HepG2 (cell line): Measurements from ENCODE around the gene WDR70. TPM values are rescaled to one million over a fixed set of nuclear protein-coding genes. Genes with fewer than 3 reads are reported as not detected.

Experiments
- ATAC-seq: fragments of 200-7000 bp; cut with Tn5 transposase; 3 replicates; pipeline ENCODE4 v1.9.1; 2020; ENCODE audit warnings: mild to moderate bottlenecking, moderate library complexity
- BruUV-seq: library from RNA; stranded (reverse); fragments of 400-500 nt; replicated peaks from 2 replicates; lab custom pipeline; 2021; lab: Mats Ljungman, UMichigan
- CTCF ChIA-PET: fragments of 300-600 bp; formaldehyde crosslinking; extraction: SDS; loops from one replicate; lab custom pipeline; 2021; ENCODE audit warnings: low total read pairs, inconsistent platforms, low intra/inter-chr PET ratio; lab: Yijun Ruan, JAX
- POLR2A ChIA-PET: fragments of 350-600 bp; sonication (Branson Sonifier 250); formaldehyde crosslinking; loops from one replicate; lab custom pipeline; 2020; ENCODE audit warnings: antibody characterized with exemption, inconsistent platforms; lab: Yijun Ruan, JAX
- DNase-seq: peaks from one replicate; pipeline ENCODE4 v3.0.0-alpha.2; 2015; ENCODE audit warnings: low spot score
- FAIRE-seq: peaks from 3 replicates; lab custom pipeline; 2011; peaks lifted over from hg19 to GRCh38; lab: Jason Lieb, UNC
- H2AFZ ChIP-seq: one replicate; pipeline ENCODE4 v1.6.1; 2011; ENCODE audit warnings: low read length, inconsistent platforms
- H3K27ac ChIP-seq: fragments of 300-600 bp; 3 replicates; pipeline ENCODE4 v1.8.0; 2011; ENCODE audit warnings: mixed run types, mild to moderate bottlenecking, mixed read lengths, low read length, inconsistent platforms; ENCODE audit not compliant: insufficient read depth; ENCODE audit errors: extremely low read length
- H3K27me3 ChIP-seq, 2 experiments: fragments of 200-600 bp in 1 of 2; 2 replicates in 1 of 2; 3 replicates in 1 of 2; pipeline versions ENCODE4 v1.6.0 to v1.8.0; 2011; ENCODE audit warnings: low read length in 2 of 2, mild to moderate bottlenecking in 2 of 2, moderate library complexity in 2 of 2, inconsistent platforms in 1 of 2; ENCODE audit not compliant: insufficient read depth in 2 of 2, control insufficient read depth in 1 of 2
- H3K36me3 ChIP-seq, 2 experiments: fragments of 200-600 bp in 1 of 2; replicated peaks in 1 of 2; 2 replicates in 1 of 2; 3 replicates in 1 of 2; pipeline versions ENCODE4 v1.5.1 to v1.8.0; 2011; ENCODE audit warnings: low read length in 2 of 2, inconsistent platforms in 1 of 2; ENCODE audit not compliant: insufficient read depth in 2 of 2, control insufficient read depth in 1 of 2
- H3K4me1 ChIP-seq: 2 replicates; pipeline ENCODE4 v1.5.1; 2012; ENCODE audit warnings: low read length, inconsistent platforms; ENCODE audit not compliant: insufficient read depth
- H3K4me2 ChIP-seq: 2 replicates; pipeline ENCODE4 v1.6.0; 2011; ENCODE audit warnings: low read depth, low read length, inconsistent platforms
- H3K4me3 ChIP-seq, 3 experiments: fragments of 200-600 bp in 1 of 3; sonication (generic), shearing (Covaris generic) in 1 of 3; replicated peaks in 1 of 3; 2 replicates each; pipeline ENCODE4 v1.5.1; 2011 to 2016; ENCODE audit warnings: low read length in 3 of 3, inconsistent platforms in 2 of 3, low read depth in 2 of 3, mild to moderate bottlenecking in 2 of 3, control low read depth in 1 of 3, mixed read lengths in 1 of 3; ENCODE audit not compliant: insufficient read depth in 1 of 3
- H3K79me2 ChIP-seq: one replicate; pipeline ENCODE4 v1.6.1; 2011; ENCODE audit warnings: low read length, inconsistent platforms; ENCODE audit not compliant: insufficient read depth
- H3K9ac ChIP-seq: 2 replicates; pipeline ENCODE4 v1.6.0; 2011; ENCODE audit warnings: mild to moderate bottlenecking, low read depth, low read length, inconsistent platforms; ENCODE audit not compliant: insufficient read depth
- H3K9me3 ChIP-seq: 2 replicates; pipeline ENCODE4 v1.5.1; 2012; ENCODE audit warnings: mild to moderate bottlenecking, low read length
- H4K20me1 ChIP-seq: 2 replicates; pipeline ENCODE4 v1.6.0; 2011; ENCODE audit warnings: inconsistent platforms, mild to moderate bottlenecking, low read length, moderate library complexity; ENCODE audit not compliant: insufficient read depth
- EP300 ChIP-seq, 3 experiments: sonication (generic) in 1 of 3; formaldehyde crosslinking in 1 of 3; IDR thresholded peaks; 2 replicates each; pipeline versions ENCODE4 v1.5.1 to v1.6.1; 2011 to 2020; ENCODE audit warnings: low read depth in 2 of 3, low read length in 2 of 3, borderline replicate concordance in 1 of 3, improper control_type of control experiment in 1 of 3, mild to moderate bottlenecking in 1 of 3, missing genetic modification reagents in 1 of 3, moderate library complexity in 1 of 3
- KDM5A ChIP-seq: fragments of 200-600 bp; sonication (generic); IDR thresholded peaks from 2 replicates; pipeline ENCODE4 v1.7.0; 2018; ENCODE audit warnings: antibody characterized with exemption, mild to moderate bottlenecking, low read length, borderline replicate concordance
- MED13 ChIP-seq: sonication (generic); formaldehyde crosslinking; IDR thresholded peaks from 2 replicates; pipeline ENCODE4 v1.5.0; 2020; ENCODE audit warnings: missing genetic modification reagents
- MYPOP ChIP-seq: sonication (generic); formaldehyde crosslinking; IDR thresholded peaks from 2 replicates; pipeline ENCODE4 v1.8.1; 2023; ENCODE audit warnings: mild to moderate bottlenecking, moderate library complexity, missing genetic modification reagents
- REL ChIP-seq: sonication (generic); formaldehyde crosslinking; conservative IDR thresholded peaks from 2 replicates; pipeline ENCODE4 v1.8.0; 2022; ENCODE audit warnings: mild to moderate bottlenecking, missing genetic modification reagents, moderate library complexity
- SMARCC2 ChIP-seq: fragments of 450-650 bp; IDR thresholded peaks from 2 replicates; pipeline ENCODE4 v1.6.1; 2017; ENCODE audit warnings: antibody characterized with exemption, mild to moderate bottlenecking
- ZNF280B ChIP-seq: sonication (generic); formaldehyde crosslinking; IDR thresholded peaks from 2 replicates; pipeline ENCODE4 v1.5.0; 2020; ENCODE audit warnings: missing genetic modification reagents, mild to moderate bottlenecking, borderline replicate concordance
- ZNF775 ChIP-seq: sonication (generic); formaldehyde crosslinking; IDR thresholded peaks from 2 replicates; pipeline ENCODE4 v1.4.0; 2020; ENCODE audit warnings: missing genetic modification reagents, mild to moderate bottlenecking, moderate library complexity, borderline replicate concordance
- WGBS: methylation state at CpG from one replicate; pipeline ENCODE4 v1.1.6; 2017; ENCODE audit warnings: low lambda C conversion rate; 5-methylcytosine and 5-hydroxymethylcytosine counted together
- in situ Hi-C: cut with HindIII; loops from 2 replicates; pipeline ENCODE4 v1.10.0; 2017; ENCODE audit warnings: low pct_unique_long_range_greater_than_20kb; ENCODE audit not compliant: extremely low pct_ligation_motif_present
- intact Hi-C: fragments of 100-400 bp; cut with micrococcal nuclease; formaldehyde crosslinking; loops from one replicate; pipeline ENCODE4 v1.10.0; 2022; ENCODE audit not compliant: unreplicated experiment
- polyA plus RNA-seq, 8 experiments: library from polyadenylated mRNA; depleted of rRNA in 3 of 8; stranded (reverse) in 7 of 8; unstranded in 1 of 8; fragments of >200 nt; fragmentation: Illumina TruSeq in 4 of 8; extraction: Trizol in 4 of 8; gene quantifications; 2 replicates each; pipeline versions ENCODE4 v1.2.1 to v1.2.3, GENCODE V29; 2011 to 2016; ENCODE audit warnings: low read depth in 4 of 8, missing spikeins in 1 of 8, mixed read lengths in 1 of 8; ENCODE audit not compliant: insufficient read depth in 1 of 8
- total RNA-seq, 5 experiments: library from RNA; depleted of rRNA; stranded (reverse); fragments of >200 nt; fragmentation: Illumina TruSeq; extraction: Trizol; gene quantifications; 2 replicates each; pipeline ENCODE4 v1.2.3, GENCODE V29; 2016; ENCODE audit warnings: low read depth in 1 of 5

Gene WDR70
- total and polyA plus RNA-seq, 2 of the 13 experiments (the other 11 are each of a cell fraction or from before 2014, with no cell fraction given), result 14.6 to 30.6 TPM

DNA sequence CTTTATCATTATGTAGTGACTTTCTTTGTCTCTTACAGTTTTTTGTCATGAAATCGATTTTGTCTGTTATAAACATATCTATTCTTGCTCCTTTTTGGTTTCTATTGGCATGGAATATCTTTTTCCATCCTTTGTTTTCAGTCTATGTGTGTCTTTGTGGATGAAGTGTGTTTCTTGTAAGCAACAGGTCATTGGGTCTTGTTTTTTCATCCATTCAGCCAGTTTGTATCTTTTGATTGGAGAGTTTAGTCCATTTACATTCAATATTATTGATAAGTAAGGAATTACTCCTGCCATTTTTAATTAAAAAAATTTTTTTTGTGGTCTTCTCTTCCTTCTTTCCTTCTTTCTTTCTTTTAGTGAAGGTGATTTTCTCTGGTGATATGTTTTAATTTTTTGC, 266.6 kb downstream of the WDR70 start:
- 34% methylated on average over 1 of the region's 1 CpG for WGBS
- TF ChIP-seq ZNF775 (CRISPR knock-in tag) (no peak), MED13 (CRISPR knock-in tag) (no peak), SMARCC2 (no peak), REL (CRISPR knock-in tag) (no peak), ZNF280B (no peak), EP300 (IDR thresholded peaks at IDR 0.05; ENCODE audit: low read depth in 2 of 2, low read length in 2 of 2) (no peak), EP300 (CRISPR knock-in tag; IDR thresholded peaks at IDR 0.05; ENCODE audit: borderline replicate concordance) (no peak), MYPOP (CRISPR knock-in tag) (no peak), KDM5A (no peak)
- Histone ChIP-seq H2AFZ (no peak overlapping the region), H3K27me3 (no peaks in the 10 kb centered on the region), H3K36me3 (no peaks in the 10 kb centered on the region), H3K79me2 (no peaks in the 10 kb centered on the region), H4K20me1 (no peaks in the 10 kb centered on the region), H3K9ac (no peak overlapping the region), H3K9me3 (no peaks in the 10 kb centered on the region), H3K4me3 (no peak overlapping the region), H3K27ac (no peak overlapping the region), H3K4me1 (no peaks in the 10 kb centered on the region), H3K4me2 (no peak overlapping the region)
- CTCF ChIA-PET, result no interaction called here
- DNase-seq (no peak), ATAC-seq (no peak), FAIRE-seq (no peak)
- no TSS peak for BruUV-seq
- in situ Hi-C loops, result no loop called here
- POLR2A ChIA-PET, result no interaction called here
- intact Hi-C loops, result no loop called here
